Smooth muscle cell (in vitro differentiated cells): ENCODE data around the gene PIK3CD. TPM values are rescaled to one million over a fixed set of nuclear protein-coding genes. Genes with fewer than 3 reads are reported as not detected.

Source experiments
- DNase-seq: peaks from one replicate; lab custom pipeline; 2025; ENCODE audit not compliant: unreplicated experiment; lab: John Stamatoyannopoulos, UW
- H2AFZ ChIP-seq: fragments of 200-600 bp; sonication (generic); 2 replicates; pipeline ENCODE4 v1.6.0; 2016; ENCODE audit warnings: antibody characterized with exemption, low read depth, mild to moderate bottlenecking
- H3F3A ChIP-seq: fragments of 200-600 bp; sonication (generic); 2 replicates; pipeline ENCODE4 v1.6.0; 2017; ENCODE audit warnings: antibody characterized with exemption, low read depth
- H3K27ac ChIP-seq: fragments of 200-600 bp; sonication (generic); 2 replicates; pipeline ENCODE4 v1.5.1; 2016; ENCODE audit warnings: low read depth, mild to moderate bottlenecking
- H3K27me3 ChIP-seq: fragments of 200-600 bp; sonication (generic); 2 replicates; pipeline ENCODE4 v1.6.1; 2016; ENCODE audit warnings: low read depth, mild to moderate bottlenecking
- H3K36me3 ChIP-seq: fragments of 200-600 bp; sonication (generic); 2 replicates; pipeline ENCODE4 v1.5.1; 2016; ENCODE audit warnings: low read depth
- H3K4me1 ChIP-seq: fragments of 200-600 bp; sonication (generic); 2 replicates; pipeline ENCODE4 v1.5.1; 2016; ENCODE audit warnings: low read depth
- H3K4me2 ChIP-seq: fragments of 200-600 bp; sonication (generic); 2 replicates; pipeline ENCODE4 v1.6.0; 2016; ENCODE audit warnings: mild to moderate bottlenecking
- H3K4me3 ChIP-seq: fragments of 200-600 bp; sonication (generic); 2 replicates; pipeline ENCODE4 v1.5.1; 2016; ENCODE audit warnings: mild to moderate bottlenecking
- H3K79me2 ChIP-seq: fragments of 200-600 bp; sonication (generic); 2 replicates; pipeline ENCODE4 v1.6.0; 2016; ENCODE audit warnings: low read depth, mild to moderate bottlenecking
- H3K9ac ChIP-seq: fragments of 200-600 bp; sonication (generic); 2 replicates; pipeline ENCODE4 v1.6.0; 2016; ENCODE audit warnings: low read depth
- H3K9me3 ChIP-seq: fragments of 200-600 bp; sonication (generic); replicated peaks from 2 replicates; pipeline ENCODE4 v1.5.1; 2016; ENCODE audit warnings: low read depth
- H4K20me1 ChIP-seq: fragments of 200-600 bp; sonication (generic); 2 replicates; pipeline ENCODE4 v1.6.0; 2016; ENCODE audit warnings: low read depth
- CTCF ChIP-seq: fragments of 200-600 bp; sonication (generic); IDR thresholded peaks from 2 replicates; pipeline ENCODE4 v1.5.1; 2017; ENCODE audit warnings: borderline replicate concordance, mild to moderate bottlenecking, antibody characterized with exemption; ENCODE audit not compliant: insufficient read depth, poor library complexity, severe bottlenecking
- WGBS: methylation state at CpG from one replicate; pipeline ENCODE4 v1.1.7; 2016; ENCODE audit warnings: low lambda C conversion rate; 5-methylcytosine and 5-hydroxymethylcytosine counted together
- polyA plus RNA-seq: library from polyadenylated mRNA; unstranded; fragments of >200 nt; fragmentation: Nextera tagmentation; extraction: Ambion mirVana; gene quantifications from 2 replicates; pipeline ENCODE4 v1.2.1, GENCODE V29; 2016
- total RNA-seq: library from RNA; depleted of rRNA; stranded (reverse); fragments of >200 nt; gene quantifications from 2 replicates; pipeline ENCODE4 v1.2.3, GENCODE V29; 2014

PIK3CD gene
- total and polyA plus RNA-seq, 2 experiments from 2014 or later, result 3.9 to 4.1 TPM

DNA sequence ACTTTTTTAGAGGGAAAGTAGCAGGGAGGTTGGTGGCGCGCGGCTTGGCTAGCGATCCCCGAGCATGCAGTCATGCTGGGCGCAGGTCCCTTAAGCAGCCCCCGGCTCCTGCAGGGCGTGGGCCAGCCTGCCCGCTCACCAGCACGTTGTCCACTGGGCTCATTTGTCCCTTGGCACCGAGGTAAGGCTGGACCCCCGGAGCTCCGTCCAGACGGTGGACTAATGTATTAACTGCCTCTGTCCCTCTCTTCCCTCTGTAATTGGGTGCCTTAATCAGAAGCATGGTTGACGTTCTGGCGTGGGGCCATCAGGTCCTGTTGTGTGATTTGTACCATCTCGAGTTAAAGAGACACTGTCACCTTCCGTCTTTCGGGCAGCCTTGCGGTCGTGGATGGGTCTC, 45.1 kb upstream of the PIK3CD start:
- Histone ChIP-seq H3K9me3 (no peaks in the 10 kb centered on the region), H3K4me3 (no peak overlapping the region), H3K9ac (no peak overlapping the region), H3K4me2 (no peak overlapping the region), H3K4me1 (no peaks in the 10 kb centered on the region), H3K36me3 (no peaks in the 10 kb centered on the region), H4K20me1 (no peaks in the 10 kb centered on the region), H3K79me2 (no peaks in the 10 kb centered on the region), H3K27me3 (no peaks in the 10 kb centered on the region), H3K27ac (no peak overlapping the region), H2AFZ (no peak overlapping the region), H3F3A (no peaks in the 10 kb centered on the region)
- WGBS, result 97% methylated on average over 21 of the region's 21 CpGs
- DNase-seq, result no peak
- TF ChIP-seq CTCF, result no peak

DNA sequence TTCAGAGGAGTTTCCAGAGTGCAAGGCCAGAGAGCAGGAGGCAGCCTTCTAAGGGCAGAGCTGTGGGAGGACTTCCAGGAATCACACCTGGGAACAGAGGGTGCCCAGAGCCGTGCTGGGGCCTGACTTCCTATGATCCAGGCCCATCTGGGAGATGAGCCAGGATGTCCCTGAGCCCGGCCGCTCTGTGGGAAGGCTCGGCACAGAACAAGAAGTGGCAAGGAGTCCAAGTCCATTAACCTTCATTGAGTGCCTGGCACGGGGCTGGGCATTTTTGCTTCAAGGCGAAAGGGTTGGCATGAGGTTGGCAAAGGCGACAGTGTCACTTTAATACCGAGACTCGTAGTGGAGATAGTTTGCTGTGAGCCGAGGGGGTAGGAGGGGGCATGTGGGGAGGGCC, 44.6 kb upstream of the PIK3CD start:
- Histone ChIP-seq H3K4me3 (no peak overlapping the region), H3K27ac (no peak overlapping the region), H3K36me3 (no peaks in the 10 kb centered on the region), H3K27me3 (no peaks in the 10 kb centered on the region), H3K9ac (no peak overlapping the region), H3K79me2 (no peaks in the 10 kb centered on the region), H3K4me2 (no peak overlapping the region), H3K4me1 (no peaks in the 10 kb centered on the region), H3K9me3 (no peaks in the 10 kb centered on the region), H3F3A (no peaks in the 10 kb centered on the region), H4K20me1 (no peaks in the 10 kb centered on the region), H2AFZ (no peak overlapping the region)
- no peak for TF ChIP-seq CTCF
- DNase-seq, result no peak
- 96% methylated on average over 10 of the region's 10 CpGs for WGBS

DNA sequence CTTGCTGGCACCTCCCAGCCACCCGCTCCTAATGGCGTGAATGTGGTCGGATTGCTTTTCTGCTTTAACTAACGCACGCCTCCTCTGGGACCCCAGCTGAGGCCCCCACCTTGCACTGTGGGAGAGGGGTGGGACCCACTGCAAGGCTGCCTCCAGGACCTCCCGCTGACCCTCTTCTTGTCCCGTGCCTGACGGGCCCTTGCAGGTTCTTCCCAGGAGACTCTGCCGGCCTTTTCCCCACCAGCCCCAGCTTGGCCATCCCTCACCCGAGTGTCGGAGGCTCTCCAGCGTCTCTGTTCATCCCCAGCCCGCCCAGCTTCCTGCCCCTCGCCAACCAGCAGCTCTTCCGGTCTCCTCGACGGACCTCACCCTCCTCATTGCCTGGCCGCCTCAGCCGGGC, 44.2 kb upstream of the PIK3CD start:
- 98% methylated on average over 17 of the region's 19 CpGs for WGBS
- Histone ChIP-seq H3K27ac (no peak overlapping the region), H3K4me1 (no peaks in the 10 kb centered on the region), H3K4me3 (no peak overlapping the region), H3F3A (no peaks in the 10 kb centered on the region), H4K20me1 (no peaks in the 10 kb centered on the region), H3K36me3 (no peaks in the 10 kb centered on the region), H3K27me3 (no peaks in the 10 kb centered on the region), H3K4me2 (no peak overlapping the region), H3K9me3 (no peaks in the 10 kb centered on the region), H2AFZ (no peak overlapping the region), H3K79me2 (no peaks in the 10 kb centered on the region), H3K9ac (no peak overlapping the region)
- no peak for TF ChIP-seq CTCF
- no peak for DNase-seq

GRCh38 chr1:9609998-9610397, 41.5 kb upstream of the PIK3CD start:
- no peaks in the 10 kb centered on the region for H3K4me1 ChIP-seq
- TF ChIP-seq CTCF, result no peak
- H3F3A ChIP-seq, result no peaks in the 10 kb centered on the region
- H3K9me3 ChIP-seq, result no peaks in the 10 kb centered on the region
- H4K20me1 ChIP-seq, result no peaks in the 10 kb centered on the region
- H3K36me3 ChIP-seq, result no peaks in the 10 kb centered on the region
- H3K4me2 ChIP-seq, result no peak overlapping the region
- no peak overlapping the region for H3K27ac ChIP-seq
- WGBS, result 96% methylated on average over 5 of the region's 5 CpGs
- H3K27me3 ChIP-seq, result no peaks in the 10 kb centered on the region
- H3K9ac ChIP-seq, result no peak overlapping the region
- no peak overlapping the region for H3K4me3 ChIP-seq
- DNase-seq, result no peak
- H3K79me2 ChIP-seq, result no peaks in the 10 kb centered on the region
- no peak overlapping the region for H2AFZ ChIP-seq
